HG03558 (cell line): ENCODE measurements around the gene KMT2D.

ENCODE experiments used
- ATAC-seq: cut with Tn5 transposase; IDR thresholded peaks from one replicate; pipeline ENCODE4 v1.9.1; 2021; ENCODE audit warnings: moderate number of reproducible peaks; ENCODE audit not compliant: unreplicated experiment; ENCODE audit errors: extremely low read depth

Gene KMT2D

DNA sequence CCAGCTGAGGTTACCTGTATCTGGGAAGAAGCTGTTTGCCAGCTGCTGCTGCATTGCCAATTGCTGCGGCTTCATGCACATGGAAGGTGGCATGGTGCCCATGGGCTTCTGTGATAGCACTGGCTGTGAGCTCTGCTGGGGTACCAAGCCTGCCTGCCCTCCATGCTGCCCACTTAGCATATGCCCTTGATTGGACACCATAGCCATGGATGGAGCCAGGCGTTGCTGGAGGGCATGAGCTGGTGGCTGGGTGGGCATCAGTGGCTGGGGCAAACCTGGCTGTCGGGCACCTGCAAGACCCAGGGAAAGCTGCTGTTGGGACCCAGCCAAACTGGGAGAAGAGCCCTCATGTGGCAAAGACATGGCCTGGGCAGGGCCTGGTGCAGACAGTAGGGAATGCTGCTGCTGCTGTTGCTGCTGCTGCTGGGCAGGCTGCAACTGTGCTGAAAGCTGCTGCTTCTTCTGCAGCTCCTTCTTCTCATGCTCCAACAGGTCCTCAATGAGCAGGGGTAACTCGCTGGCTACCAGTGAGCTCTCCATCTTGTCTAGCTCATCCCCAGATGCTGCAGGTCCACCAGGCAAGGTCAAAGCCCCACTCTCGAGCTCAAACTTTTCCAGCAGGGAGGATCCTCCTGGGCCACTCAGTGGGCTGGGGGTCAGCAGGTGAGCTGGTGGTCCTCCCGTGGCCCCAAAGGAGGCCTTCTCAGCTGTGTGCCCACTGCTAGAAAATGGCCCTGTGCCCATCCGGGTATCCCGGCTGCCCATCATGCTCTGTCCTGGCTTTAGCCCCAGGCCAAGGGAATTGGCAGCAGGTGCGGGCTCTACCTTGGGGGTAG lies 23.3 kb downstream of the KMT2D start:
- no peak for ATAC-seq

DNA sequence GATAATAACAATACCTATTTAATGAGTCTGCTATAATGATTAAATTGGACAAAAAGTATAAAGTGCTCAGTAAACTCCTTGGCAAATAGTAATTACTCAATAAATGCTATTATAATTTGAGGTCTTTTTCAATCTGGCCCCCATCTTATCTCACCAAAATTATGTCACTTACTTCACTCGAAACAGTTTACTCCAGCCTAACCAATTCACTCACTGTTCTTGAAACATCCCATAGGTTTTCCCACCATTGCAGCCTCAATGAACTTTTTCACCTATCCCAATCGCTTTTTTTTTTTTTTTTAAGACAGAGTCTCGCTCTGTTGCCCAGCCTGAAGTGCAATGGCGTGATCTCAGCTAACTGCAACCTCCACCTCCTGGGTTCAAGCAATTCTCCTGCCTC lies 24.6 kb downstream of the KMT2D start:
- no peak for ATAC-seq

DNA sequence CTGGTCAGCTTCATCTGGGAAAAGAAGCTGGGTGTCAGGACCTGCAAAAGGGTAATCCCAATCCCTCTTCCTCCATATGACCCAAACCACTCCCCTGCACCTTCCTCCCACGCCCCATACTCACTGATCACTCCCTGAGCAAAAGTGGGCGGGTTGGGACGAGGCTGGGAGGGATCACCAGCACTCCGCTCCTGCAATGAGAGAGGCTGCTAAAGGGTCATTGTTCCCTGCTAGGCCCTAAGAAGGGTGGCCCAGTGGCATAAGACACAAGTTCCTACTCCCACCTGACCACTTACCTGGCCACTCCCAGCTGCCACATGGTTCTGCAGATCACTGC lies 26.3 kb downstream of the KMT2D start:
- ATAC-seq: no peak

- no peak for ATAC-seq
Measured at GRCh38 chr12:49033611-49034285, 26.8 kb downstream of the KMT2D start.

DNA sequence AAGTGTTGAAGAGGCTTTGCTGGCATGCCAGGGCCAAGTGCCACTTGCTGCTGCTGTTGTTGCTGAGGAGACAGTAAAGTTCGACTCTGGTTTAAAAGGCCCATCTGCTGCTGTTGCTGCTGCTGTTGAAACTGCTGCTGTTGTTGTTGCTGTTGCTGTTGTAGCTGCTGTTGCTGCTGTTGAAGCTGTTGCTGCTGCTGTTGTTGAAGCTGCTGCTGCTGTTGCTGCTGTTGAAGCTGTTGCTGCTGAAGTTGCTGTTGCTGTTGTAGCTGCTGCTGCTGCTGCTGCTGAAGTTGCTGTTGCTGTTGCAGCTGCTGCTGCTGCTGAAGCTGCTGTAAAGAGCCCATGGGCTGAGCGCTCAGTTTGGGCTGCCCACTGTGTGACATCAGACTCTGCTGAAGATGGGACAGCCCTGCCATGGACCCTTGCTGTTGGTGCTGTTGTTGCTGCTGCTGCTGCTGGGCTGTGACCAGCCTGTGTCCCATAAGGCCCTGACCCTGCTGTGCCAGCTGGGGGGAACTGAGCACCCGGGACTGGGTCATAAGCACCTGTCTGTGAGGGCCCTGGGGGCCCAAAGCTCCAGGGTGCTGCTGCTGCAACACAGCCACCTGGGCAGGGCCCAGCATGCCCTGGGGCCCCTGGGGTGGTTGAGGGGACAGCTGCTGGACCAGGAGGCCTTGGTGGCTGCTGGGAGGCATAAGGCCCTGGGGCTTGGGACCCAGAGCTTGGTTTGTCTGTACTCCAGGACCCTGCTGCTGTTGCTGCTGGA lies 27.7 kb downstream of the KMT2D start:
- no peak for ATAC-seq

GRCh38 chr12:49032276-49032675 lies 28.3 kb downstream of the KMT2D start:
- no peak for ATAC-seq

GRCh38 chr12:49031573-49032161 lies 28.9 kb downstream of the KMT2D start:
- no peak for ATAC-seq

- ATAC-seq: no peak
Measured at GRCh38 chr12:49030714-49031572, 29.7 kb downstream of the KMT2D start.

GRCh38 chr12:49030119-49030518 lies 30.5 kb downstream of the KMT2D start:
- no peak for ATAC-seq

- no peak for ATAC-seq
Measured at GRCh38 chr12:49028666-49029275, 31.8 kb downstream of the KMT2D start.

DNA sequence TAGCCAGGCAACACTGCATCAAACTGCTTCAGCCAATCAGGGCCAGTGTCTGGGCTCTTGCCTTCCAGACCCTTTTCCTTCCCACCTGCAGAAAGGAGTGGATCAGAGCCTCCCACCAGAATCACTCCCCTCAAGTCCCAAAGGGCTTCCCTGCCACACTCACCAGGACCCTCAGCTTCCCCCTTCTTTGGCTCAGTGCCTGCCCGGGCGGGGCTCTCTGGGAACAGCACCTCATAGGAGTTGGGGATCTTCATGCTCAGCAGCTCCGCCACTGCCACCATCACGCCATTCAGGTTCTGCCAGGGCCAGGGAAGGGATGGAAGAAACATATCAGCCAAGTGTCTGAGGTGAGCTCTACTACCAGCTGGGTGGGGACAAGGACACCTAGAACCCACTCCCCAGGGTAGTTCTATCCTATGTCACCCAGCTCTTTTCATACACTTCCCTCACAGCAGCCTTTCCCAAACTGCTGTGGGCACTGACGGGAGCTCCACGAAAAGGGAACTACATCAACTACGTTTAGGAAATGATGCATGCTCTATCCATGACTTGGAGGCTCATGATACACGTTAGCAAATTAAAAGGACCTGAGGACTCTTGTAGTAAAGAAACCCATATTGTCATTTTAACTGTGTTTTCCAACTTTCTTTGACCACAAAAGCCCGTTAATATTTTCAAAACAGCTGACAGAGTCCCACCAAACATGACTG lies 32.6 kb downstream of the KMT2D start:
- ATAC-seq: no peak

DNA sequence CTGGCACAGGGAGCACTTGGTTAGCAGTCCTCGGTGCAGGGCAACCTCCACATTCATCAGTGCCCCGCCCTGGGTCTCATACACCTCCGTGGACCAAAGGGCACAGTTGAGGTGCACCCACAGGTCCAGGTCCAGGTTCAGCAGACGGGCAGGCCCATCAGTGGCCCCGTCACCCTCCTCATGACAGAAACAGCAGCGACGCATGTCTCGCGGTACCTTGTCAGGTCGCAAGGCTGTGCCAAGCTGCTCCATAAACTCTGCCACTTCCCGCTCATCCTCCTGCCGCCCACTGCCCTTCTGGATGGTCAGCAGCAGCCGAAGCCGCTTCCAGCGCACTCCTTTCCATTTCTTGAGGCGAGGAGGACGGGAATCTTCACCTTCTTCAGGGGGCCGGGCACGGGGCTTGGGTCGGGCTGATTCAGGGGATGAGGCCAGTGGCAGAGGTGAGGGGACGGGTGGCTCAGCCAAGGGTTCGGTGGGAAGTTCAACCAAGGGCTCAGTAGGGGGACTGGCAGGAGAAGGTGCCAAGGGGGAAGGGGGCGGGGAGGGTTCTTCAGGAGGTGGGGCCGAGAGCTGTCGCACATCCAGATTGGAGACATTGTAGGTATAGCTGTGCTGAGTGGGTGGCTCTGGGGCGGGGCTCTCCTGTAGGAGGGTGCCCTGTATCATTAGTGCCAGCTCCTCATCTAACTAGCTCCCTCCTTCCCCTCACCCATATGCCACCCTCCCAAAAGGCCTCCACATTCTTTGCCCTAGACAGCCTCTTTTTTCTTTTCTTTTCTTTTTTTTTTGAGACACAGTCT lies 33.7 kb downstream of the KMT2D start:
- ATAC-seq: no peak

- no peak for ATAC-seq
Measured at GRCh38 chr12:49026101-49026500, 34.5 kb downstream of the KMT2D start.

- ATAC-seq: no peak
Measured at GRCh38 chr12:49025463-49025862, 35.1 kb downstream of the KMT2D start.

DNA sequence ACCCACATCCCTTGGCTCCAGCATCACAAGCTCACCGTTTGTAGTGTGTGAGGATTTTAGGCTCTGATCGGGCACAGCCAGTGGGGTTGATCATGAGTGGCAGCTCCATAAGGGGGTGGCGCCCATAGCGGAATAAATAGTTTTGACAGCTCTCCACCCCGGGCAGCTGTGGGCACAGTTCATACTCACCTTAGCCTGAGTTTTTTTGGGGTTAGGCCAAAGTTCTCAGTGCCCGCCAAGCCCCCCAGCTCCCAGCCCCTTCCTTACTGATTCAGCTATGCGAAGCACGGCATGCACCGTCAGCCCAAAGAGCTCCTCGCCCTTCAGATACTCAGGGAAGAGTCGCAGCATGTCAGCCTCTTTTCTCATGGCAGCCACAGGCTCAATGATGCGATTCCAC lies 36.1 kb downstream of the KMT2D start:
- ATAC-seq: no peak

DNA sequence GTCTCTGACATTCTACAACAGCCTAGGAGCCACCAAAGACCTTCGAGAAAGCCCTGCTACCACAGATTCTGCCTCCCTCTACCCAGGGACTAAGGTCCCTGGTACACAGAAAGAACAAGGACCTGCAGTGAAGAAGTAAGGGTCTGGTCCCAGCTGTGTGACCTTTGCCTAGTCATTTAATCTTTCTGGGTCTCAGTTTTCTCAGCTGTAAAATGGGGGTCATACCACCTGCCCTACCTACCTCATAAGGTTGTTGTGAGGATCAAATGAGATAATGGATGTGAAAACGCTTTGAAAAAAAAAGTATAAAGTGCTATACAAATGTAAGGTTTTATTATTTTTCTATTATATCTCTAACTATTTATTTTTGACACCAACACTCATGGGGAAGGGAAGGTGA lies 36.8 kb downstream of the KMT2D start:
- ATAC-seq: no peak

GRCh38 chr12:49022558-49023178 lies 37.9 kb downstream of the KMT2D start:
- ATAC-seq: no peak
